ENCODE results near the gene LRRC53. TPM values are rescaled to one million over a fixed set of nuclear protein-coding genes. Genes with fewer than 3 reads are reported as not detected.

LRRC53 gene
- total and polyA plus RNA-seq, 9 donors = not detected

GRCh38 chr1:74431531-74431930 is 80.9 kb downstream of the LRRC53 start:
- Histone ChIP-seq H3K27ac (no peak overlapping the region), H3K9me3 (no peaks in the 10 kb centered on the region), H3K27me3 (no peaks in the 10 kb centered on the region), H3K4me3 (no peak overlapping the region), H3K4me1 (ENCODE audit: insufficient read depth) (no peaks in the 10 kb centered on the region), H3K36me3 (no peaks in the 10 kb centered on the region)
- TF ChIP-seq, protein P1, sequence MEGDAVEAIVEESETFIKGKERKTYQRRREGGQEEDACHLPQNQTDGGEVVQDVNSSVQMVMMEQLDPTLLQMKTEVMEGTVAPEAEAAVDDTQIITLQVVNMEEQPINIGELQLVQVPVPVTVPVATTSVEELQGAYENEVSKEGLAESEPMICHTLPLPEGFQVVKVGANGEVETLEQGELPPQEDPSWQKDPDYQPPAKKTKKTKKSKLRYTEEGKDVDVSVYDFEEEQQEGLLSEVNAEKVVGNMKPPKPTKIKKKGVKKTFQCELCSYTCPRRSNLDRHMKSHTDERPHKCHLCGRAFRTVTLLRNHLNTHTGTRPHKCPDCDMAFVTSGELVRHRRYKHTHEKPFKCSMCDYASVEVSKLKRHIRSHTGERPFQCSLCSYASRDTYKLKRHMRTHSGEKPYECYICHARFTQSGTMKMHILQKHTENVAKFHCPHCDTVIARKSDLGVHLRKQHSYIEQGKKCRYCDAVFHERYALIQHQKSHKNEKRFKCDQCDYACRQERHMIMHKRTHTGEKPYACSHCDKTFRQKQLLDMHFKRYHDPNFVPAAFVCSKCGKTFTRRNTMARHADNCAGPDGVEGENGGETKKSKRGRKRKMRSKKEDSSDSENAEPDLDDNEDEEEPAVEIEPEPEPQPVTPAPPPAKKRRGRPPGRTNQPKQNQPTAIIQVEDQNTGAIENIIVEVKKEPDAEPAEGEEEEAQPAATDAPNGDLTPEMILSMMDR (IDR thresholded peaks at IDR 0.05) = no peak
- TF ChIP-seq POLR2A (IDR thresholded peaks at IDR 0.05) (no peak), EP300 (IDR thresholded peaks at IDR 0.05) (no peak)
- 90 to 95% (median 94%) methylated on average over 4 of the region's 4 CpGs for WGBS, 3 donors
- DNase-seq = no peak
- intact Hi-C loops (cut with DNase I) = no loop called here

DNA sequence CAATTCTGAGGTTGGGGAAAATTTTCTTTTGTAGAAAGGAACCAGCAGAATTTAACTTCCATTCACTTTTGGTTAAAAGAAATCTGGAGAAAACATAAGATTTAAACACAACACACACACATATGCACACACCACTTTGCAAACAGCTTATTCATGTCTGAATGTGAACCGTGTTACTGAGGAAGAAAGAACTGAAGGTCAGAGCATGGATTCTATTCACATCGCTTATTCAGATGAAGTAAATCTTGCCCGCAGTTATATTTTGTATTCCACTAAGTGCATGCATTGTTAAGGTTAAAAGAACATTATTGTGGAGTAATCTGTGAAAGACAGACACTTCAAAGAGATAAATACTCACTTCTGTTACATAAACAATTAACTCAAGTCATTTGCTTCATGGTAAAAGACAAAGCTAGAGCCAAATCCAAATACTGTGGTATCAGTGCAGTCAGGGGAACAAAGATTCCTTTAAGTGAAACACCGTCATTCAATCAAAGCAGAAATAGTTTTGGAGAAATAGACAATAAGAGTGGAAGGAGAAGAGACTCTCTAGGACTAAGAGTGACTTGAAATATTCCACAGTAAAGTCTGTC is 82.0 kb downstream of the LRRC53 start:
- Histone ChIP-seq H3K36me3 (no peaks in the 10 kb centered on the region), H3K4me1 (ENCODE audit: insufficient read depth) (peaks cover 2% of the 10 kb centered on the region), H3K27ac (no peak overlapping the region), H3K4me3 (no peak overlapping the region), H3K27me3 (no peaks in the 10 kb centered on the region), H3K9me3 (no peaks in the 10 kb centered on the region)
- no peak for TF ChIP-seq POLR2A (IDR thresholded peaks at IDR 0.05)
- TF ChIP-seq, protein P1 (IDR thresholded peaks at IDR 0.05) = no peak
- TF ChIP-seq EP300 (IDR thresholded peaks at IDR 0.05) = no peak
- no peak for DNase-seq
- intact Hi-C loops (cut with DNase I) = no loop called here
- 34 to 55% (median 49%) methylated on average over 4 of the region's 4 CpGs for WGBS, 3 donors

GRCh38 chr1:74429580-74429979 is 82.8 kb downstream of the LRRC53 start:
- Histone ChIP-seq H3K27me3 (no peaks in the 10 kb centered on the region), H3K27ac (no peak overlapping the region), H3K9me3 (no peaks in the 10 kb centered on the region), H3K4me1 (ENCODE audit: insufficient read depth) (peaks cover 4% of the 10 kb centered on the region), H3K4me3 (no peak overlapping the region), H3K36me3 (no peaks in the 10 kb centered on the region)
- 93 to 98% (median 95%) methylated on average over 3 of the region's 3 CpGs for WGBS, 3 donors
- TF ChIP-seq POLR2A (IDR thresholded peaks at IDR 0.05) = no peak
- no peak for TF ChIP-seq EP300 (IDR thresholded peaks at IDR 0.05)
- TF ChIP-seq, protein P1 (IDR thresholded peaks at IDR 0.05) = no peak
- intact Hi-C loops (cut with DNase I) = no loop called here
- no peak for DNase-seq

GRCh38 chr1:74427681-74428080 is 84.7 kb downstream of the LRRC53 start:
- intact Hi-C loops (cut with DNase I) = no loop called here
- TF ChIP-seq, protein P1 (IDR thresholded peaks at IDR 0.05) = no peak
- TF ChIP-seq EP300 (IDR thresholded peaks at IDR 0.05) (no peak), POLR2A (IDR thresholded peaks at IDR 0.05) (no peak)
- no peaks in the 10 kb centered on the region for H3K9me3 ChIP-seq

More at GRCh38 chr1:74427681-74428080, 84.7 kb downstream of the LRRC53 start:
- H3K27ac ChIP-seq = no peak overlapping the region
- WGBS, 3 donors = 87 to 96% (median 95%) methylated on average over 1 of the region's 1 CpG
- no peaks in the 10 kb centered on the region for H3K27me3 ChIP-seq
- H3K4me1 ChIP-seq (ENCODE audit: insufficient read depth) = peaks cover 4% of the 10 kb centered on the region
- no peak for DNase-seq
- no peak overlapping the region for H3K4me3 ChIP-seq
- no peaks in the 10 kb centered on the region for H3K36me3 ChIP-seq
